Heart left ventricle (tissue), 13 donors: ENCODE results near the gene NACC2.

ENCODE experiments used
- CTCF ChIP-seq, 12 donors: fragments of 200-600 bp; sonication (generic) in 4 of 12; IDR thresholded peaks; one replicate each; pipeline versions ENCODE4 v1.5.0 to v1.8.0; 2018 to 2022; ENCODE audit warnings: antibody characterized with exemption in 12 of 12, mild to moderate bottlenecking in 5 of 12
- POLR2A ChIP-seq, 2 donors: fragments of 450-650 bp; IDR thresholded peaks; one replicate each; pipeline ENCODE4 v1.6.1; 2017; ENCODE audit warnings: antibody characterized with exemption in 2 of 2, mild to moderate bottlenecking in 2 of 2, moderate library complexity in 2 of 2
- donor health status: ischemic (EF 13 %, LVEDD 7.1; RV severe dilation, severe dysfunction).
- donor health status: DM: no; HTN: yes; CAD: no.
- donor health status: DM: no; HTN: no; CAD: no.
- donor health status: ischemic (EF 25% LVEDD 6.9; RV normal size, moderate dysfunction).
- donor health status: ischemic (EF 25% LVEDD 5.7; RV mildly dilated, moderate dysfunction).
- donor health status: ischemic (EF 35%, LVEDD 5.7; RV mildly dilated, moderate dysfunction).
- donor health status: nonischemic (EF 11% LVEDD 7.7; RV severe dilation, severe dysfunction).
- donor health status: DM: yes; HTN: yes; CAD: no.
- donor health status: PGD.
- donor health status: ischemic (EF 29% LVEDD 5.4; RV normal size, mild dysfunction).
- donor health status: nonischemic (EF 23%, LVEDD 6.1; RV moderate dilation, normal function).

GRCh38 chr9:136029556-136029955 lies 65.5 kb downstream of the NACC2 start:
- TF ChIP-seq CTCF (IDR thresholded peaks at IDR 0.05): no peak
- TF ChIP-seq POLR2A (IDR thresholded peaks at IDR 0.05): no peak
